WERI-Rb-1 (cell line): ENCODE results near the gene CPPED1.

ENCODE experiments used
- DNase-seq: peaks from one replicate; pipeline ENCODE4 v3.0.0-alpha.2; 2020
- H3K27ac ChIP-seq: fragments of 250-450 bp; sonication (Bioruptor Pico); 2 replicates; pipeline ENCODE4 v1.5.1; 2020; ENCODE audit warnings: mild to moderate bottlenecking, moderate library complexity
- H3K27me3 ChIP-seq: fragments of 250-450 bp; sonication (Bioruptor Pico); 2 replicates; pipeline ENCODE4 v1.5.1; 2021; ENCODE audit warnings: mild to moderate bottlenecking, low read depth, moderate library complexity; ENCODE audit not compliant: insufficient read depth, severe bottlenecking
- H3K36me3 ChIP-seq: fragments of 250-450 bp; sonication (Bioruptor Pico); 2 replicates; pipeline ENCODE4 v1.5.1; 2020; ENCODE audit warnings: mild to moderate bottlenecking, moderate library complexity
- H3K4me3 ChIP-seq: 2 replicates; pipeline ENCODE4 v1.5.1; 2011; ENCODE audit warnings: low read depth, mild to moderate bottlenecking, control low read depth, low read length
- H3K9me3 ChIP-seq: fragments of 250-450 bp; sonication (Bioruptor Pico); 2 replicates; pipeline ENCODE4 v1.5.1; 2021; ENCODE audit warnings: mild to moderate bottlenecking, moderate library complexity; ENCODE audit not compliant: severe bottlenecking
- CTCF ChIP-seq: IDR thresholded peaks from 2 replicates; pipeline ENCODE4 v1.5.1; 2011; ENCODE audit warnings: low read depth, mild to moderate bottlenecking, control low read depth, inconsistent platforms, low read length

Gene CPPED1

GRCh38 chr16:12617401-12617819 lies 186.3 kb downstream of the CPPED1 start:
- H3K4me3 ChIP-seq, result no peak overlapping the region
- H3K36me3 ChIP-seq, result no peaks in the 10 kb centered on the region
- TF ChIP-seq CTCF, result no peak
- DNase-seq, result no peak
- no peaks in the 10 kb centered on the region for H3K27me3 ChIP-seq
- no peak overlapping the region for H3K27ac ChIP-seq
- H3K9me3 ChIP-seq, result no peaks in the 10 kb centered on the region

GRCh38 chr16:12614662-12615278 lies 188.9 kb downstream of the CPPED1 start:
- no peak for DNase-seq
- Histone ChIP-seq H3K9me3 (no peaks in the 10 kb centered on the region), H3K27ac (no peak overlapping the region), H3K27me3 (no peaks in the 10 kb centered on the region), H3K4me3 (no peak overlapping the region), H3K36me3 (no peaks in the 10 kb centered on the region)
- TF ChIP-seq CTCF, result no peak

- Histone ChIP-seq H3K4me3 (no peak overlapping the region), H3K36me3 (no peaks in the 10 kb centered on the region), H3K27ac (no peak overlapping the region), H3K9me3 (no peaks in the 10 kb centered on the region), H3K27me3 (no peaks in the 10 kb centered on the region)
- DNase-seq, result no peak
- TF ChIP-seq CTCF, result no peak
These were observed 189.6 kb downstream of the CPPED1 start for GRCh38 chr16:12613992-12614661.

GRCh38 chr16:12613131-12613991 lies 190.3 kb downstream of the CPPED1 start:
- Histone ChIP-seq H3K27me3 (no peaks in the 10 kb centered on the region), H3K36me3 (no peaks in the 10 kb centered on the region), H3K27ac (no peak overlapping the region), H3K9me3 (no peaks in the 10 kb centered on the region), H3K4me3 (no peak overlapping the region)
- no peak for TF ChIP-seq CTCF
- DNase-seq, result no peak

- TF ChIP-seq CTCF, result no peak
- no peak for DNase-seq
- Histone ChIP-seq H3K9me3 (no peaks in the 10 kb centered on the region), H3K36me3 (no peaks in the 10 kb centered on the region), H3K4me3 (no peak overlapping the region), H3K27ac (no peak overlapping the region), H3K27me3 (no peaks in the 10 kb centered on the region)
These were observed 191.0 kb downstream of the CPPED1 start for GRCh38 chr16:12612598-12613101.
